HG02884 (cell line): ENCODE results near the gene TSC22D3.
"Not testable (repeated sequence)": the region's sequence is repeated elsewhere in the genome, so short reads cannot be mapped to it uniquely, and the experiment has no call there.

Source experiments
- ATAC-seq: cut with Tn5 transposase; IDR thresholded peaks from one replicate; pipeline ENCODE4 v1.9.1; 2021; ENCODE audit warnings: mild to moderate bottlenecking, moderate library complexity; ENCODE audit not compliant: unreplicated experiment

TSC22D3 gene

DNA sequence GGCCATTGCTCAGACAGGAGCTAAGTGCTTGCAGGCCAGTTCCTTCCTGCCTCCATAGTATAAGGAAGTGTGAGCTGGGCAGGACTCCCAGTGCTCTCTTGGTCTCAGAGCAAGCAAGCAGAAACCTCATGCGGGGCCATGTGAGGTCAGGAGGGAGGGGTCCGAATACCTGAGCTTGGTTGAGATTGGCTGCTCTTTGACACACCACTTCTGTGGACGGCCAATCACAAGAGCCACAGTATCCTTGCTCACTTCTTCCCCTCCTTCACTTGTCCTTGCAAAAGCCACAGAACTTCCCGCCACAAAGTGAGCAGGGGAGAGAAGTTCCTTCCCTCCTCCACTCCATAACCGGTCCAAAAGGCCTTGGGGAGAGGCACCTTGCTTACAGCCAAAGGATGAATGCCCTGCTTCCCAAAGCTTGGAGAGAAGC lies 90.6 kb downstream of the TSC22D3 start:
- peak; percentile 95 for ATAC-seq

GRCh38 chrX:107683931-107684330 lies 91.7 kb downstream of the TSC22D3 start:
- ATAC-seq, result no peak

DNA sequence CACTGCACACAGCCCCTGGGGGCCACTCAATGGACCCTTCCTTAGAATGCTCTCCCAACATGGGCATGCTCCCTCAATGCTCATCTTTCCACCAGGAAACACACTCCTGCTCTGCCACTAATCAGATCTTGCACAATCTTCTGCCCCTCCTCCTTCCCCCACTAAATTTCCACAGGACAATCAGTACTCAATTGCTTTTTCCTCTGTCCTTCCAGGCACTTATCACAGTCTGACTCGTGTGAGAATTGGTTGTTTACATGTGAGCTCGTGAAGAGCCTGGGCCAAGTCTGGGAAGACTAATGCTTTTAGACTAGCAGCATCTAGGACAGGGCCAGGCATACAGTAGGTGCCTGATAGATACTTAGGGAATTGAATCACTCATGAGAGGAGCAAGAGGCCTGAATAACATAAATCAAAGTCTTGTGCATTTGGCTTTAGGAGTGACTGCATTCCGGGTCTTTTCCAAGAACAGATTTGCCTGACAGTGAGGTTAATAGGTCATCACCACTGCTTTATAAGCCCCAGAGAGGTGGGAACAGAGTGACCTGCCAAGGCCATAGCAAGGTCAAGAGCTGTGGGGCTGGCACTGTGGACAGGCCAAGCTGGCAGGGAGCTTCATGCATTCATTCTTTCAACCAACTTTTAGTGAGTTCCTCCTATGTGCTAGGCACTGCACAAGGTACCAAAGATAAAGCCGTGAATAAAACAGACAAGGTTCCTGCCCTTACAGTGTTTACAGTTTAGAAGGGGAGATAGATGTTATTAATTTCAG lies 92.3 kb downstream of the TSC22D3 start:
- no peak for ATAC-seq

GRCh38 chrX:107682256-107682655 lies 93.3 kb downstream of the TSC22D3 start:
- no peak for ATAC-seq

- ATAC-seq, result no peak
Measured at GRCh38 chrX:107678957-107679740, 96.4 kb downstream of the TSC22D3 start.

DNA sequence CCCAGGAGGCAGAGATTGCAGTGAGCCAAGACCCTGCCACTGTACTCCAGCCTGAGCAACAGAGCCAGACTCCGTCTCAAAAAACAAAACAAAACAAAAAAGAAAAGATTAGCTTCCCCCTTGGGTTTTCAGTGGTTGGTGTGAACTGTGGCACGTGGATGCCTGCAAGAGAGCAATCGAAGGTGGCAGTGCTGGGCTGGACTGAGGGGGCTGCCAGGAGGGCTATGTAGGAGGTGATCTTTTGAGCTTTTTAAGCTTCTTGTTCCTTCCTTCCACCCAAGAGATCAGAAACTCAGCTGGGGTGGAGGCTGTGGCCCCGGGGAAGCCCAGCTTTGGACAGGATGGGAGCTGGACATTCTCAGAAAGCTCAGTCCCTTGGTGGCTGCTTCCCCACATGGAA lies 97.7 kb downstream of the TSC22D3 start:
- ATAC-seq, result no peak

GRCh38 chrX:107677501-107677901 lies 98.1 kb downstream of the TSC22D3 start:
- ATAC-seq, result no peak

DNA sequence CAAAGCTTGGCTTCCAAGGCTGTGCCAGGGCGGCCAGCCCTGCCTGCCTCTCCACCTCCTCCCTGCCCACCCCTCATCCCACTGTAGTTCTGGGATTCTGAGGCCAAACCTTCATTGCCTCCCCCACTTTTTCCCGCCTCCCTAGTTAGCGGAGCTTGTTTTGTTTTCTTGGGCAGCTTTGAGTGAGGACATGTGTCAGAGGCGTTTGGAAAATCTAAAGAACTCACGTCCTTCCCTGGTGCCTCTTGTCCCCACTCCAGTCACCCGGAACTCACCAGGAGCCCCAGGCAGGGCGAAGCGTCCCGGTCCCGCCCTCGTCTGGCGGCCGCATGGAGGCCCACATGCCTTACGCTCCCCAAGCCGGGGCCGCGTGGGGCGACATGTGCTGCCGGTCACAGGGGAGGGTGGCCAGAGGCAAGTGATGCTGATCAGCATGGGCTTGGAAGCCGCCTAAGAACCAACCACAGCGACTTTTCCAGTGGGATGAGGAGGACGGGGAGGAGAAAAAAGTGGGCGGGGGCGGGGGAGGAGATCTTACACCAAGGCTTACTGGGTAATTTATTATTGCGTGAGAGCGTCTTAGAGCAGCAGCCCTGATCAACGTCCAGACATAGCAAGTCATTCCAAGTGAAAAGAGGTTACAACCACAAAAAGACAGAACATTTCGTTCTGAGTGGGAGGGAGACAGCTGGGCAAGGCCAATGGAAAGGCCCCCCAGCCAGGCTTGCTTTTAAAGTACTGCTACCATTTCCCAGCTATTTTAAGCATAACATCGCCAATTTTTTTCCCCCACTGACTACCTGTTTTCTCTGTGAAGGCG lies 98.8 kb downstream of the TSC22D3 start:
- peak; percentile 29 for ATAC-seq

DNA sequence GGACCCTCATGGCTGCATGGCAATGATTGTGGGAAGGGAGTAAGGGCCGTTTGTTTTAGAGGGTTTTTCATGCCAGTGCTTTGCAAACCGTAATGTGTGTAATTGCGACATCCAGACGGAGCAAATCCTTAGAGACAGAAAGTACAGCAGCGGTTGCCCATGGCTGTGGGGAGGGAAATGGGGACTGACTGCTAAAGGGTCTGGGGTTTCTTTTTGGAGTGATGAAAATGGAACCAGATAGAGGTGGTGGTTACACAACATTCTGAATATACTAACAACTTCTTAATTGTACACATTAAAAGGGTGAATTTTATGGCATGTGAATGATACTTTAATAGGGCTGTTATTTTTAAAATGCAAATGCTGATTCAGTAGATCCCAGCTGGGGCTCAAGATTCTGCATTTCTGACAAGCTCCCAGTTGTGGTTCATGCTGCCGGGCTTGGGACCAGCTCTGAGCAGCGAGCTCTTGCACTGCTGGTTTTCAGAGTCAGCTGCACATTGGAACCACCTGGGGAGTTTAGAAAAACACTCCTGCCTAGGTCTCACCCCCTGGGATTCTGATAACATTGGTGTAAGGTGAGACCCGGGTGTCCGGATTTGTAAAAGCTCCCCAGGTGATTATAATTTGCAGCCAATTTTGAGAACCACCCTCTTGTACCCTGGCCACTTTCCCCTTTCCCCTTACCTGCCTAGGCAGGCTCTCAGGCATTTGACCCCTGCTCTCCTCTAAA lies 99.6 kb downstream of the TSC22D3 start:
- no peak for ATAC-seq

GRCh38 chrX:107675365-107675654 lies 100.3 kb downstream of the TSC22D3 start:
- no peak for ATAC-seq

DNA sequence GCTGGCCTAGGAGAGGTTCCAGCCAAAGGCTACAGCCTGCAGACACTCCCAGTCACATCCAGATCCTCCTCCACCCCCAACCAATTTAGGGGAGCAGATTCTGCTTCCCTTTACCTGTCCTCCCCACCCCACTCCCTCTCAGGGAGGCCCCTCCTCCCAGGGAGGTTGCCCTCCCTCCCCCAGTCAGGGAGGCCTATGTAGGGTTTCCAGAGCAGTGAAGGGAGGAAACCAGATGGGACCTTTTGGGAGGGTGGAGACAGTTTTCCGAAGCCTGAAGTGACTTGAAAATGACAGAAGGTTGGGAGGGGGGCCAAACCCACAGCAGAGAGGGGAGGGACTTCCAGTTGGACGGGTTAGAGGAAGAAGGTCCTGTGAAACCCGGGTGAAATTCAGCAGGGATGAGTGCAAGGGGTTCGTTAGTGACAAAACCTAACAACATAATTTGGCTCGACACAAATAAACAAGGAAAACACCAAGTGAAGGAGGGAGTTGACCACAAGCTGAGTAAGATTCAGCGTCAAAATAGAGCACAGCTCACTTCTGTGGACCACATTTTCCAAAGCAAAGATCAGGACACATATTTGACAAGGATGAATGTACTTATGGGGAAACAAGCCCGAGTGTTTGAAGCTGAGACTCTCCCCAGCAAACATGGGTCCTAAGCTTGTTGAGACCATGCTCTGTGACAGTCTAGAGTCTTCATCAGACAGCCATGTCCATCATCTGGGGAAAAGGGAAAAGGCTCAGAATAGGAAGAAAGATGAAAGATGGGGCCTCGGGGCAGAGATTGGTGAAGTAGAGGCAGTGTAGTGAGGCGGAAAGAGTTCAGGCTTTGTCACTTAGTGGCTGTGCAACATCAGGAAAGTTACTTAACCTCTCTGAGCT lies 100.9 kb downstream of the TSC22D3 start:
- ATAC-seq, result no peak

DNA sequence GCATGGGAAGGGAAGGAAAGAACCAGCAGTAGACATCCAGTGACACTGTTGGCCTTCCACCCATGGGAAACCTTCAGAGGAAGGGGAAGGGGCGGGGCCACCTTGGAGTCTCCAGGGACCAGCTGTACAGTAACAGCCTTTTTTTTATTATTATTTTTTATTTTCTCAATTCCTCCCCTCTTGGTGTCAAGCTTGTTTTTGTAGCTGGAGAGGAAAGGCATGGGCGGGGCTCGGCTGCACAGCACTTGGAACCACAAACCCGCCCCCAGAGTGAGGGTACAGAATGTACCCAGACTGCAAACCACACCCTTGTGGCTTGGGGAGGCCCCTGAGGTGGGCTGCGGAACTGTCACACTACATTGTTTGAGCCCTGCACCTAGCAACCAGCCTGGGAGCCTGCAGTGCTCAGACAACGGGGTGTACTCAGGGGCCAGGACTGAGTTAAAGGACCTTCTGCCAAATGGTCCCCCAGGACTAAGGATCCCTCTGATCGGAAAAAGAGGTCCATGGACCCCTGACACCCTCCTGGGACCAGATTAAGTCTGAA lies 101.6 kb downstream of the TSC22D3 start:
- peak; percentile 78 for ATAC-seq

GRCh38 chrX:107673431-107673830 lies 102.2 kb downstream of the TSC22D3 start:
- ATAC-seq, result peak; percentile 0

- peak; percentile 11 for ATAC-seq
Measured at GRCh38 chrX:107672955-107673378, 102.6 kb downstream of the TSC22D3 start.

DNA sequence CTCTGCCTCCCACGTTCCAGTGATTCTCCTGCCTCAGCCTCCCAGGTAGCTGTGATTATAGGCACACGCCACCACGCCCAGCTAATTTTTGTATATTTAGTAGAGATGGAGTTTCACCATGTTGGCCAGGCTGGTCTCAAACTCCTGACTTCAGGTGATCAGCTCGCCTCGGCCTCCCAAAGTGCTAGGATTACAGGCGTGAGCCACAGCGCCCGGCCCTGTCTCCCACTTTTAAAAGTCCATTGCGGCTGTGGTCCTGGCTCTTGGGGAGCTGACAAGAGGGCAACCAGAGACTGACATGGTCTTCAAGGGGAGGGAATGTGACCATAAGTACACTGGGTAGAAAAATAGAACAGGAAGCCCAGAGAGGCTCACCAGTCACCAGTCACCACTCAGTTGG lies 104.3 kb downstream of the TSC22D3 start:
- ATAC-seq, result not testable (repeated sequence)

DNA sequence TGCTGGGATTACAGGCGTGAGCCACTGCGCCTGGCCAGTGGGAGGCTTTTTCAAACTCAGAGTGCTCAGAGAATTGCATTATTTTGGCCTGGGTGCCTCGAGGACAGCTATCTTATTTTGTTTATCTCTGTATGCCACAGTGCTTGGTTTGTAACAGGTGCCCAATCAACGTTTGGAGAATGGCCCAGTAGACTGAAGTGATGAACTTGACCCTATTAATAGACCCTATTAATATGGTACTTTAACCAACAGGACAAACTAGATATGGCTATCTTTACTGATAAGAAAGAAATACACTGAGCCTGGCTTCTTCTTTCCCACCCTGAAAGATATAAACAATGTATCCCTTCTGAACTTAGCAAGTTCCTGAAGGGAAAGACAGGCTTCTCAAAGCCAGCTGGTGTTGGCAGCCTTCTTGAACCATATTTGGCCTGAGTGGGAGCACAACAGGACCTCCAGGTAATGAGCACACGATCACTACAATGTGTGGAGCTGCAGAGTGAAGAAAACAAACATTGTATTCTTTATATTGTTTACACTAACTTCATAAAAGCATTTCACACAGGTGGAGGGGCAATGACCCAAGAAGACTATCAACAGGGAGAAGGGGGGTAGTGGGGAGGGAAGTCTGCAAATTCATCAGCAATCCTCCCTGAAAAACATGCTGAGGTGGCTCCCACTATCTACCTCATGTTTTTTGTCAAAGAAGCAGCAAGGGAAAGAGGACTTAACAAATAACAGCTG lies 105.5 kb downstream of the TSC22D3 start:
- ATAC-seq, result no peak

GRCh38 chrX:107669261-107669660 lies 106.3 kb downstream of the TSC22D3 start:
- ATAC-seq, result no peak

DNA sequence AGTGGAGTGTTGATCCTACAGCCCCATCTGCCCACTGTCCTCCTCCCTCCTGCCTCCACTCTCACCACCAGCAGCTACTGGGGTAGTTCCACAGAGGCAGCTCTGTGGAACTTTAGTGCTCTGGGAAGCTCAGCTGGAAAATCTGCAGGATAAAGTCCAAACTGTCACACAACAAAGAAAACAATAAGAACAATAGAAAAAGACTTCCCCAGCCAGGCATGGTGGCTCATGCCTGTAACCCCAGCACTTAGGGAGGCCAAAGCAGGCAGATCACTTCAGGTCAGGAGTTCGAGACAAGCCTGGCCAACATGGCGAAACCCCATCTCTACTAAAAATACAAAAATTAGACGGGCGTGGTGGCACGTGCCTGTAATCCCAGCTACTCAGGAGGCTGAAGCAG lies 106.9 kb downstream of the TSC22D3 start:
- ATAC-seq, result not testable (repeated sequence)

DNA sequence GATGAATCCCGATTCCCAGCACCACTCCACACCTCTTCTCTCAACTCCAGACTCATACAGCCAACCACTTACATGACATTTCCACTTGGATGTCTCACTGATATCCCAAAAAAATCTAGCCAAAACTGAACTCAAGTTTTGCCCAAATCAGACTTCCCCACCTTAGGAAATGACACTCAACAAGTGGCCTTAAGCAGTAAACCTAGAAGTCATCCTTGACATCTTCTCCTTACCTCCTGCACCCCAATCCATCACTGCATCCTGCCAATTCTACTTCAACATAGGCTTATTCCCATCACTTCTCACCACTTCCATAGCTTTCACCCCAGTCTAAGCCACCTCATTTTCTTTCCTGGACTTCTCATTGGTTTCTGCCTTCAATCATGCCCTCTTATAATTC lies 108.2 kb downstream of the TSC22D3 start:
- ATAC-seq, result no peak
